ENCODE results near the gene SP8.

DNA sequence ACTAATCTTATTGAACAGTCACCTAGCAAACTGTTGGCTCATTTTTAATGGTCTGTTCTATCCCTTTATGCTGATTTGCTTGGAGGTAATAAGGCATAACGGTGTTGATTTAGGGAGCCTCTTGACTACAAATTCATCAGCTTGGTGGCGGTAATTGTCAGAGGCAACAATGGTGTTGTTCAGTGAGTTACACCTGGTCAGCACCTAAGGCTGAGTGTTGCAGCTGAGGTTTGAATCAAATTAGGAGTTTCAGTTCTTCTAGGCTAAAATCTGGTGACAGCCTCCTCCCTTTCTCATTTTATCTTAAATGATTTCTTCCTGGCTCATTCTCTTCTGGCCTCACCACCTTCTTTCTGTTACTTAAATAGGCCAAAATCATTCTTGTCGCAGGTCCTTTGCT, 42.3 kb upstream of the SP8 start:
- TF ChIP-seq POLR2A (IDR thresholded peaks at IDR 0.05; ENCODE audit: extremely low read depth, insufficient read length) (no peak), MYC (IDR thresholded peaks at IDR 0.05; ENCODE audit: low read depth, low read length) (no peak)

Measured in NB4 (cell line).